Activated naive CD4-positive, alpha-beta T cell treated with anti-CD3 and anti-CD28 coated beads for 36 hours (primary cell): ENCODE data around the gene DIP2C. TPM values are rescaled to one million over a fixed set of nuclear protein-coding genes. Genes with fewer than 3 reads are reported as not detected.
"Not testable (repeated sequence)": the region's sequence is repeated elsewhere in the genome, so short reads cannot be mapped to it uniquely, and the experiment has no call there.

Experiments used
- CTCF ChIA-PET: fragments of 350-600 bp; sonication (Branson Sonifier 250); formaldehyde crosslinking; loops from one replicate; lab custom pipeline; 2021; ENCODE audit warnings: antibody characterized with exemption; lab: Charles Lee
- DNase-seq: peaks from one replicate; pipeline ENCODE4 v3.0.0-alpha.2; 2020
- H3K27ac Mint-ChIP-seq: one replicate; pipeline ENCODE4 v1.8.0; 2021; ENCODE audit warnings: mild to moderate bottlenecking, mixed read lengths
- H3K27me3 Mint-ChIP-seq: one replicate; pipeline ENCODE4 v1.8.0; 2021; ENCODE audit warnings: low read depth, mixed read lengths
- H3K36me3 Mint-ChIP-seq: one replicate; pipeline ENCODE4 v1.8.0; 2021; ENCODE audit warnings: low read depth, mixed read lengths
- H3K4me1 Mint-ChIP-seq: one replicate; pipeline ENCODE4 v1.8.0; 2021; ENCODE audit warnings: low read depth, mixed read lengths
- H3K4me3 Mint-ChIP-seq: one replicate; pipeline ENCODE4 v1.8.0; 2021; ENCODE audit warnings: mild to moderate bottlenecking, moderate library complexity, mixed read lengths
- H3K9me3 Mint-ChIP-seq: one replicate; pipeline ENCODE4 v1.8.0; 2021; ENCODE audit warnings: mixed read lengths
- intact Hi-C: fragments of 100-400 bp; cut with micrococcal nuclease; formaldehyde crosslinking; loops from one replicate; pipeline ENCODE4 v1.15.1; 2023
- total RNA-seq, 2 experiments: library from RNA; stranded (reverse); gene quantifications; one replicate each; pipeline ENCODE4 v1.2.3, GENCODE V29; 2021

The DIP2C gene
- total RNA-seq, 2 experiments from 2014 or later, result 0.67 to 0.91 TPM

DNA sequence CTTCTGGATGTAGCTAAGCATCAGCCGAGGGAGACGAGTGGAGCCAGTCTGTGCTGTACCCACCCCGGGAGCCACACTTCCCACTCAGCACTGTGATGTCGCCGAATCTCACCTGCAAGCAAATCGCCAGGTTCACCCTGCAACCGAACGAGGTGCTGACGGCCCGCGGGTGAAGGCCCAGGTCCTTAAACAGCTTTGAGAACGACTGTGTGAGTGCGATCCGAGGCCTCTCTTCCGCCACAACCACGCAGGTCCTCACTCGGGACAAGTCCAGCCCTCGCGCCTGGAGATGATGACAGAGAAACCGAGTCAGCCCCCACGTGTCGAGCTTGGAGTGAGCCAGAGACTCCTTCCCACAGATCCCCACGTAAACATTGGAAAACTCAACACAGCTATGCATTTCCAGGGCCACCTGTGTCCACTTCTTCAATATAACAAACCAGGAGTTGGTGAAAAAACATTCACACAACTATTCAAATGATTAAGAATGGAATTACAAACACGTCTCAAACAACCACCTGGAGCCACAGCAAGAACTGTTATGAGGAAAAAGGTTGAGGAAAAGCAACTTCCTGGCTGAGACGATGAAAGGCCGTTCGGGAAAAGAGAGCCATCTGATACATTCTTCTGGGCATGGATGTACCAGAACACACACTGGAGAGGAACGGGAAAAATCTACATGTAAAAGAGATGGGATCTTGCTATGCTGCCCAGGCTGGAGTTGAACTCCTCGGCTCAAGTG is 362.4 kb downstream of the DIP2C start:
- Mint-ChIP-seq H3K4me1 (peaks cover 19% of the 10 kb centered on the region), H3K9me3 (no peaks in the 10 kb centered on the region), H3K4me3 (no peak overlapping the region), H3K27ac (no peak overlapping the region), H3K27me3 (no peaks in the 10 kb centered on the region), H3K36me3 (no peaks in the 10 kb centered on the region)
- intact Hi-C loops, result no loop called here
- CTCF ChIA-PET, result no interaction called here
- no peak for DNase-seq

DNA sequence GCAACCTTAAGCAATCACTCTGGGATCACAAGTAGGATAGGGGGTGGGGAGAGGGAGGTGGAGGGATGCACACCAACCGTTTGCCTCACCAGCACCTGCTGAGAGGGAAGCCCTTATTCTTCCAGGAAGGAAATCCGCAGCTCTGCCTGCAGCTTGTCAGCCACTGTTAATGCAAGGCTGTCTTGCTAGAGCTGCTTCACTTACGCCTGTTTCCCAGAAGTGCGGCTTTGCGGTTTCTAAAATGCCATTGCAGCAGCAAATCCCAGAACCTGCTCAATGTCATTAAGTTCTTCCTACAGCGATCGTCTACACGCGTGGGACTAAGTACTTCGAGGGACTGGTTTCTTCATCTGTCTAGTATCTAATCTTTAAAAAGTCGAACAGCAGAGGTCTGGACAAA is 363.1 kb downstream of the DIP2C start:
- no peaks in the 10 kb centered on the region for H3K9me3 Mint-ChIP-seq
- CTCF ChIA-PET, result no interaction called here
- H3K27ac Mint-ChIP-seq, result no peak overlapping the region
- intact Hi-C loops, result no loop called here
- H3K4me1 Mint-ChIP-seq, result peaks cover 18% of the 10 kb centered on the region
- no peak for DNase-seq
- H3K4me3 Mint-ChIP-seq, result no peak overlapping the region
- no peaks in the 10 kb centered on the region for H3K27me3 Mint-ChIP-seq
- no peaks in the 10 kb centered on the region for H3K36me3 Mint-ChIP-seq

DNA sequence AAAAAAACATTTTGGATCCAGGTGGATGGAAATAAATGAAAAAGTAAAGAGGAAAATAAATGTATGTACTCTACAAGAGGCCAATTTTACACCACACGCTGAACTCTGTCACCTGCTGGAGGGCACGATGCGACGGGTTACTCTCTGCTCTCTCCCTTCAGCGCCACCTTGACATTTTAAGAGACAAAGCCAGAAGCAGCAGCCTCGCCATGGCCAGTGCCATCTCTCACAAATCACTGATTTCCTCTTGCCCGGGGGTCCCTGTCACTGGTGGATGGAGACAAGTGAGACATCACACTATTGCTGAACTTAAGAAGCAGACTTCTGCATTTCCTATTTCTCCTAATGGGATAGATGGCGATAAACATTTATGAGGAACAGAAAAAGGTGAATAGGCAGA is 364.2 kb downstream of the DIP2C start:
- Mint-ChIP-seq H3K4me3 (no peak overlapping the region), H3K9me3 (no peaks in the 10 kb centered on the region), H3K4me1 (peaks cover 16% of the 10 kb centered on the region), H3K36me3 (peaks cover 3% of the 10 kb centered on the region), H3K27ac (no peak overlapping the region), H3K27me3 (no peaks in the 10 kb centered on the region)
- no peak for DNase-seq
- intact Hi-C loops, result no loop called here
- CTCF ChIA-PET, result no interaction called here

DNA sequence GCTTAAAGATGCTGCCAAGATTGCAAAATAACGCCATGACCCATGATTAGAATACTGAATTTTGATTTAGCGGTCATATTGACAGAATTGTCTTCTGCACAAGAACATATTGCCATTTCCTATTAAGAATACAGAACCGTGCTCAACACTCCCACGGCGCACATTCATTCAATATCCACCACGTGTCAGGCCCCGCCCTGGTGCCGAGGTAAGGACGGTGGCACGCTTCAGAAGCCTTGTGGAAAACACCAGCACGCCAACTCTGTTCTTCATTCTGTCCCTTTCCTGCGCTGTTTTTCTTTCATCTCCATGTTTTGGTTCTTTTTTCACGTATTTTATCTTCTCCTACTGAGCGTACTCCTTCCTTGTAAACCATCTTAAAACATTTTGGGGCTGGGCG is 364.9 kb downstream of the DIP2C start:
- Mint-ChIP-seq H3K27me3 (no peaks in the 10 kb centered on the region), H3K27ac (no peak overlapping the region), H3K9me3 (no peaks in the 10 kb centered on the region), H3K4me3 (no peak overlapping the region), H3K36me3 (peaks cover 3% of the 10 kb centered on the region), H3K4me1 (peaks cover 11% of the 10 kb centered on the region)
- no peak for DNase-seq
- intact Hi-C loops, result no loop called here
- CTCF ChIA-PET, result no interaction called here

DNA sequence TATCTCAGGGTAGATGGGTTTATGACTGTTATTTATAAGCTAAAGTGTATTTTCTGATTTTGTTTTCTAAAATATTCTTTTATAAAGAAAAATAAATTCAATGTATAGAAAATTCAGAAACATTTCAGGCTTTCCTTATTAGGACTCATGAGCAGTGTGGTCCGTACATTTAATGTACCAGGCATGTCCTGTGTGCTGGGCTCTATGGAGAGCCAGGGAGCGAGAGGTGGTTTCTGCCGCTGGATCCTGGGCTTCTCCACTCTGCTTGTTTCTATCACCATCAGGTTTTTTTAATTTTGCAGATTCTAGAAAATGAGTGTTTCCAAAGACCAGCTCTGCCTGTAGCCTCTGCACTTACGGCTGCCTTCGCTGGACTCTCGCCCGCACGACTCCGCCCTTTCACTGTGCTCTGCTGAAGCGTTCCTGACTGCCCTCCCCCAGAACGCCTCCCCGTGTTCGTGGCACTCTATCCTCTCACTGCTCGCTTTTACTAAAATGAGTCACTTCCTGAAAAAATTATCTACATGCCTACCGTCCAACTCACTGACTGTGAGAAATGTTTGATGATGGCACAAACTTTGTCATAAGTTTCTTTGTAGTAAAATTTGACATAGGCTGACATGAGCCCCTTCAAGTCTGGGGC is 365.7 kb downstream of the DIP2C start:
- no peaks in the 10 kb centered on the region for H3K27me3 Mint-ChIP-seq
- no peak overlapping the region for H3K4me3 Mint-ChIP-seq
- peaks cover 6% of the 10 kb centered on the region for H3K4me1 Mint-ChIP-seq
- no peak overlapping the region for H3K27ac Mint-ChIP-seq
- CTCF ChIA-PET, result no interaction called here
- peaks cover 3% of the 10 kb centered on the region for H3K36me3 Mint-ChIP-seq
- peak; percentile 42 for DNase-seq
- intact Hi-C loops, result no loop called here
- H3K9me3 Mint-ChIP-seq, result no peaks in the 10 kb centered on the region

GRCh38 chr10:323046-323445 is 366.4 kb downstream of the DIP2C start:
- H3K4me1 Mint-ChIP-seq, intact Hi-C loops, H3K9me3 Mint-ChIP-seq, H3K36me3 Mint-ChIP-seq, H3K27me3 Mint-ChIP-seq, H3K4me3 Mint-ChIP-seq, H3K27ac Mint-ChIP-seq, DNase-seq, CTCF ChIA-PET: not testable (repeated sequence)

DNA sequence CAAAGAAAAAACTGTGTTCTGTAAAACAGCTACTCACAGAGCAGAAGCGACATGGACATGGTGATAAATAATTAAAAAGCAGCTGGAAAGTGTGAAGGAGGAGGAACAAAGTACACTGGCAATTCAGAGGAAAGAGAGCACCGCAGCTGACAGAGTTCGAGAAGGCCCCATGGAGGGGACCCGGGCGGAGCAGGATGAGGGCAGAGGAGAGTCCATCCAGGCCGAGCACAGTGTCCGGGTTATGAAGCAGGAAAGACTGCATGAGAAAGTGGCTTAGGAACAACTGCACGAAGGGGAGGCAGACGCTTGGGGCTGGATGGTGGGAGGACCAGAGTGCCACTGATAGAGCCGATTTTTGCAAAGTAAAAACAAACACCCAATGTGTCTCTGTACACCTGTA is 368.7 kb downstream of the DIP2C start:
- no peak for DNase-seq
- Mint-ChIP-seq H3K9me3 (no peaks in the 10 kb centered on the region), H3K4me3 (no peak overlapping the region), H3K4me1 (peaks cover 8% of the 10 kb centered on the region), H3K36me3 (peaks cover 5% of the 10 kb centered on the region), H3K27me3 (no peaks in the 10 kb centered on the region), H3K27ac (no peak overlapping the region)
- CTCF ChIA-PET, result no interaction called here
- intact Hi-C loops, result no loop called here

- peaks cover 10% of the 10 kb centered on the region for H3K4me1 Mint-ChIP-seq
- CTCF ChIA-PET, result no interaction called here
- H3K9me3 Mint-ChIP-seq, result no peaks in the 10 kb centered on the region
- H3K36me3 Mint-ChIP-seq, result peaks cover 5% of the 10 kb centered on the region
- no peak overlapping the region for H3K27ac Mint-ChIP-seq
- H3K4me3 Mint-ChIP-seq, result no peak overlapping the region
- no peak for DNase-seq
- intact Hi-C loops, result no loop called here
- H3K27me3 Mint-ChIP-seq, result no peaks in the 10 kb centered on the region
Observed at GRCh38 chr10:317926-318325, 371.5 kb downstream of the DIP2C start.

- H3K27me3 Mint-ChIP-seq, result no peaks in the 10 kb centered on the region
- H3K4me3 Mint-ChIP-seq, result no peak overlapping the region
- DNase-seq, result peak; percentile 49
- intact Hi-C loops, result no loop called here
- no peak overlapping the region for H3K27ac Mint-ChIP-seq
- peaks cover 5% of the 10 kb centered on the region for H3K36me3 Mint-ChIP-seq
- no peaks in the 10 kb centered on the region for H3K9me3 Mint-ChIP-seq
- peaks cover 10% of the 10 kb centered on the region for H3K4me1 Mint-ChIP-seq
- CTCF ChIA-PET, result no interaction called here
Observed at GRCh38 chr10:317271-317769, 372.1 kb downstream of the DIP2C start.

- Mint-ChIP-seq H3K27me3 (no peaks in the 10 kb centered on the region), H3K36me3 (peaks cover 5% of the 10 kb centered on the region), H3K4me1 (peaks cover 10% of the 10 kb centered on the region), H3K27ac (no peak overlapping the region), H3K4me3 (no peak overlapping the region), H3K9me3 (no peaks in the 10 kb centered on the region)
- no peak for DNase-seq
- intact Hi-C loops, result no loop called here
- CTCF ChIA-PET, result no interaction called here
Observed at GRCh38 chr10:316390-316789, 373.1 kb downstream of the DIP2C start.

DNA sequence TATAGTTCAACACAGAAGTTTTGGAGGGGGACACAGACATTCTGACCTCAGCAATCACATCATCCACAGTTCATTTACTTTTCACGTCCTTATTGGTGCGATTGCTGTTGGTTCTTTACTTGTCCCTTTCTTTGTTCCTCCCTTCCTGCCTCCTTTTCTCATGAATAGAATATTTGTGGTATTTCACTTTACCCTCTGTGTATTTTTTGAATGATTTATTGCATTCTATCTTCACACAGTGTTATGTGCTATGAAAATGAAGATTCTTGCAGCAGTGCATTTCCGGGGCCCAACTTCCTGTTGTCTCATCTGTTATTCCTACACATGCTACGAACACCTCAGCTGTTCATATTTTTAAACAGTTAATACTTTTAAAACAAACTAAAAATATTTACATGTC is 374.6 kb downstream of the DIP2C start:
- Mint-ChIP-seq H3K9me3 (no peaks in the 10 kb centered on the region), H3K36me3 (peaks cover 1% of the 10 kb centered on the region), H3K27ac (no peak overlapping the region), H3K4me1 (peaks cover 10% of the 10 kb centered on the region), H3K27me3 (no peaks in the 10 kb centered on the region), H3K4me3 (no peak overlapping the region)
- CTCF ChIA-PET, result no interaction called here
- DNase-seq, result peak; percentile 24
- intact Hi-C loops, result no loop called here

GRCh38 chr10:314381-314780 is 375.1 kb downstream of the DIP2C start:
- CTCF ChIA-PET, result no interaction called here
- H3K4me1 Mint-ChIP-seq, result peaks cover 10% of the 10 kb centered on the region
- no peak overlapping the region for H3K27ac Mint-ChIP-seq
- H3K36me3 Mint-ChIP-seq, result peaks cover 1% of the 10 kb centered on the region
- intact Hi-C loops, result no loop called here
- H3K27me3 Mint-ChIP-seq, result no peaks in the 10 kb centered on the region
- H3K9me3 Mint-ChIP-seq, result no peaks in the 10 kb centered on the region
- H3K4me3 Mint-ChIP-seq, result no peak overlapping the region
- DNase-seq, result no peak
